Neural cell (in vitro differentiated cells): Measurements from ENCODE around the gene ONECUT1.

ENCODE experiments used
- EP300 ChIP-seq: fragments of 450-650 bp; conservative IDR thresholded peaks from 2 replicates; pipeline ENCODE4 v1.6.1; 2014; ENCODE audit warnings: antibody characterized with exemption, mild to moderate bottlenecking, moderate library complexity; ENCODE audit not compliant: poor library complexity, severe bottlenecking
- EZH2 ChIP-seq: fragments of 200-600, 300-800 bp; shearing (Covaris generic), sonication (generic); IDR thresholded peaks from 2 replicates; pipeline ENCODE4 v1.6.1; 2014; ENCODE audit warnings: antibody characterized with exemption, low read length, borderline replicate concordance, mild to moderate bottlenecking; ENCODE audit not compliant: insufficient read depth, poor library complexity, severe bottlenecking
- MXI1 ChIP-seq: fragments of 450-650 bp; conservative IDR thresholded peaks from 2 replicates; pipeline ENCODE4 v1.6.1; 2014; ENCODE audit warnings: antibody characterized with exemption, mild to moderate bottlenecking; ENCODE audit not compliant: poor library complexity, severe bottlenecking
- POLR2AphosphoS5 ChIP-seq: IDR thresholded peaks from 2 replicates; pipeline ENCODE4 v1.6.1; 2012
- RAD21 ChIP-seq: fragments of 450-650 bp; conservative IDR thresholded peaks from 2 replicates; pipeline ENCODE4 v1.6.1; 2014; ENCODE audit warnings: antibody characterized with exemption, mild to moderate bottlenecking, moderate library complexity
- REST ChIP-seq: IDR thresholded peaks from 2 replicates; pipeline ENCODE4 v1.6.1; 2012; ENCODE audit warnings: borderline replicate concordance
- SMC3 ChIP-seq: fragments of 450-650 bp; conservative IDR thresholded peaks from 2 replicates; pipeline ENCODE4 v1.6.1; 2014; ENCODE audit warnings: antibody characterized with exemption, mild to moderate bottlenecking, moderate library complexity; ENCODE audit not compliant: poor library complexity
- TAF1 ChIP-seq: IDR thresholded peaks from 2 replicates; pipeline ENCODE4 v1.6.1; 2012; ENCODE audit warnings: low read depth
- TF ChIP-seq, protein P1 (sequence below): fragments of 450-650 bp; IDR thresholded peaks from 2 replicates; pipeline ENCODE4 v1.5.1; 2014; ENCODE audit warnings: antibody characterized with exemption, mild to moderate bottlenecking, moderate library complexity; ENCODE audit not compliant: poor library complexity, severe bottlenecking

GRCh38 chr15:52784799-52785671, 5.1 kb downstream of the ONECUT1 start:
- TF ChIP-seq, protein P1, sequence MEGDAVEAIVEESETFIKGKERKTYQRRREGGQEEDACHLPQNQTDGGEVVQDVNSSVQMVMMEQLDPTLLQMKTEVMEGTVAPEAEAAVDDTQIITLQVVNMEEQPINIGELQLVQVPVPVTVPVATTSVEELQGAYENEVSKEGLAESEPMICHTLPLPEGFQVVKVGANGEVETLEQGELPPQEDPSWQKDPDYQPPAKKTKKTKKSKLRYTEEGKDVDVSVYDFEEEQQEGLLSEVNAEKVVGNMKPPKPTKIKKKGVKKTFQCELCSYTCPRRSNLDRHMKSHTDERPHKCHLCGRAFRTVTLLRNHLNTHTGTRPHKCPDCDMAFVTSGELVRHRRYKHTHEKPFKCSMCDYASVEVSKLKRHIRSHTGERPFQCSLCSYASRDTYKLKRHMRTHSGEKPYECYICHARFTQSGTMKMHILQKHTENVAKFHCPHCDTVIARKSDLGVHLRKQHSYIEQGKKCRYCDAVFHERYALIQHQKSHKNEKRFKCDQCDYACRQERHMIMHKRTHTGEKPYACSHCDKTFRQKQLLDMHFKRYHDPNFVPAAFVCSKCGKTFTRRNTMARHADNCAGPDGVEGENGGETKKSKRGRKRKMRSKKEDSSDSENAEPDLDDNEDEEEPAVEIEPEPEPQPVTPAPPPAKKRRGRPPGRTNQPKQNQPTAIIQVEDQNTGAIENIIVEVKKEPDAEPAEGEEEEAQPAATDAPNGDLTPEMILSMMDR = no peak
- TF ChIP-seq EZH2 (peak; percentile 20), MXI1 (no peak), SMC3 (no peak), POLR2AphosphoS5 (no peak), EP300 (no peak), RAD21 (no peak), TAF1 (no peak), REST (no peak)
